ENCODE data around the gene OTOA.

DNA sequence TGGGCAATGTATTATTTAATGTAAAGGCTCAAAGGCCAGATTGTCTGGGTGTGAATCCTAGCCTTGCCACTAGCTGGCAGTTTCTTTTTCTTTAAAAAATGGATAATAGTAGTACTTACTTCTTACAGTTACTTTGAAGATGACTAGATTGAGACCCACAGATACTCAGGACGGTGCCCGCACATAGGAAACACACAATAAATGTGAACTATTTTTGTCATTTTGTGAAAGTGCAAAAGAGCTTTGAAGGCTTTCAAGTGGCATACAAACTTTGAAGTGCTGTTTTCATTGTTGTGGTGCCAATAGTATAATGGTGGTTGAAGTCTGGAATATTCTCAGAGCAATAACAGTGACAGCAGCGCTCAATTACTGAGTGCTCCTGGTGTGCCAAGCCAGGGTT is 63.6 kb downstream of the OTOA start:
- TF ChIP-seq KDM1A (IDR thresholded peaks at IDR 0.05; ENCODE audit: low read depth) (no peak), RAD21 (conservative IDR thresholded peaks at IDR 0.05 in 1 of 2, IDR thresholded peaks at IDR 0.05 in 1 of 2) (no peak), JUN (IDR thresholded peaks at IDR 0.05) (no peak), ZC3H11A (IDR thresholded peaks at IDR 0.05) (no peak), MYC (IDR thresholded peaks at IDR 0.05; ENCODE audit: borderline replicate concordance, low read length) (no peak)
- TF ChIP-seq, protein P1, sequence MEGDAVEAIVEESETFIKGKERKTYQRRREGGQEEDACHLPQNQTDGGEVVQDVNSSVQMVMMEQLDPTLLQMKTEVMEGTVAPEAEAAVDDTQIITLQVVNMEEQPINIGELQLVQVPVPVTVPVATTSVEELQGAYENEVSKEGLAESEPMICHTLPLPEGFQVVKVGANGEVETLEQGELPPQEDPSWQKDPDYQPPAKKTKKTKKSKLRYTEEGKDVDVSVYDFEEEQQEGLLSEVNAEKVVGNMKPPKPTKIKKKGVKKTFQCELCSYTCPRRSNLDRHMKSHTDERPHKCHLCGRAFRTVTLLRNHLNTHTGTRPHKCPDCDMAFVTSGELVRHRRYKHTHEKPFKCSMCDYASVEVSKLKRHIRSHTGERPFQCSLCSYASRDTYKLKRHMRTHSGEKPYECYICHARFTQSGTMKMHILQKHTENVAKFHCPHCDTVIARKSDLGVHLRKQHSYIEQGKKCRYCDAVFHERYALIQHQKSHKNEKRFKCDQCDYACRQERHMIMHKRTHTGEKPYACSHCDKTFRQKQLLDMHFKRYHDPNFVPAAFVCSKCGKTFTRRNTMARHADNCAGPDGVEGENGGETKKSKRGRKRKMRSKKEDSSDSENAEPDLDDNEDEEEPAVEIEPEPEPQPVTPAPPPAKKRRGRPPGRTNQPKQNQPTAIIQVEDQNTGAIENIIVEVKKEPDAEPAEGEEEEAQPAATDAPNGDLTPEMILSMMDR (IDR thresholded peaks at IDR 0.05): no peak

Measured in A549 (cell line).